Stomach (tissue), 4 donors: ENCODE data around the gene KRTAP6-2.

Experiments
- CTCF ChIP-seq, 7 experiments: fragments of 450-650 bp in 4 of 7; fragments of 200-600 bp in 3 of 7; sonication (generic) in 3 of 7; IDR thresholded peaks; one replicate each; pipeline ENCODE4 v1.5.1; 2016 to 2019; ENCODE audit warnings: antibody characterized with exemption in 7 of 7, control low read depth in 2 of 7, mild to moderate bottlenecking in 1 of 7
- EP300 ChIP-seq: sonication (generic); formaldehyde crosslinking; IDR thresholded peaks from one replicate; pipeline ENCODE4 v1.6.1; 2017; ENCODE audit warnings: antibody characterized with exemption
- POLR2A ChIP-seq, 4 donors: fragments of 450-650 bp; IDR thresholded peaks; one replicate each; pipeline ENCODE4 v1.6.1; 2016; ENCODE audit warnings: antibody characterized with exemption in 4 of 4, control low read depth in 2 of 4, mild to moderate bottlenecking in 1 of 4, moderate library complexity in 1 of 4
- POLR2AphosphoS5 ChIP-seq, 3 donors: sonication (generic); formaldehyde crosslinking; IDR thresholded peaks; one replicate each; pipeline ENCODE4 v1.6.1; 2016; ENCODE audit warnings: antibody characterized with exemption in 3 of 3

GRCh38 chr21:30580132-30580531, 18.6 kb downstream of the KRTAP6-2 start:
- TF ChIP-seq CTCF (IDR thresholded peaks at IDR 0.05): no peak
- no peak for TF ChIP-seq POLR2A (IDR thresholded peaks at IDR 0.05)
- no peak for TF ChIP-seq EP300
- no peak for TF ChIP-seq POLR2AphosphoS5 (IDR thresholded peaks at IDR 0.05)
